ENCODE data around the gene ZMYND15.

GRCh38 chr17:4790705-4791088, 51.1 kb downstream of the ZMYND15 start:
- TF ChIP-seq USF2 (IDR thresholded peaks at IDR 0.05; ENCODE audit: low read depth, low read length), result no peak
- no peak for TF ChIP-seq CTCF (conservative IDR thresholded peaks at IDR 0.05; ENCODE audit: low read depth, low read length)
- no peak for TF ChIP-seq POLR2A (IDR thresholded peaks at IDR 0.05; ENCODE audit: low read depth, low read length)
- TF ChIP-seq RFX5 (IDR thresholded peaks at IDR 0.05; ENCODE audit: low read depth, low read length), result no peak
- no peak for TF ChIP-seq MAZ (IDR thresholded peaks at IDR 0.05; ENCODE audit: borderline replicate concordance, low read depth, low read length)
- TF ChIP-seq RAD21 (IDR thresholded peaks at IDR 0.05; ENCODE audit: low read length), result no peak
- TF ChIP-seq MXI1 (IDR thresholded peaks at IDR 0.05; ENCODE audit: borderline replicate concordance, low read depth, low read length), result no peak
- TF ChIP-seq RCOR1 (IDR thresholded peaks at IDR 0.05; ENCODE audit: insufficient replicate concordance, low read length), result no peak
